ENCODE data around the gene IFRD2. TPM values are rescaled to one million over a fixed set of nuclear protein-coding genes. Genes with fewer than 3 reads are reported as not detected.

IFRD2 gene
- total and polyA plus RNA-seq, 2 experiments from 2014 or later: 80.8 to 91.5 TPM

DNA sequence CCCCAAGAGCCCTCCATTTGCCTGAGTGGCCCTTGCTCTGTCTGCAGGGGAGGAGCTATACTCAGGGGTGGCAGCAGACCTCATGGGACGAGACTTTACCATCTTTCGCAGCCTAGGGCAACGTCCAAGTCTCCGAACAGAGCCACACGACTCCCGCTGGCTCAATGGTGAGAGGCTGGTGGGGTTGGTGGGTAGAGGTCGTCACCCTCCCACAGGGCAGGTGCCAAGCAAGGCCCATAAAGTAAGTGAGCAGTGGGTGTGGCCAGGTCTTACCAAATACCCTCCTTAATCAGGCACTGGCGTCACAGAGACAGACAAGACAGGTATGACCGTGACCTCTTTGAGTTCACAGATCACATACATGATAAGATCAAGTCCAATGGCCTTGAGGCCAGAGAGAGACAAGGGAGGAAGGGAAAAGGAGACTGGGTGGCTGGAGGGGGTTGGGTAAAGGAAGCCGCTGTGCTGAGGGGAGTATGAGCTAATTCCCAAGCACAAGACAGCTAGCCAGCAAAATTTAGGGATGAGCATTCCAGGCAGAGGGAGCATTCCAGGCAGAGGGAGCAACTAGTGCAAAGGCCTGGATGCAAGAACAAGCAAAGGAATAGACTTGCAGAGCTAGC is 20.8 kb downstream of the IFRD2 start (continued):
- TF ChIP-seq, protein P1, sequence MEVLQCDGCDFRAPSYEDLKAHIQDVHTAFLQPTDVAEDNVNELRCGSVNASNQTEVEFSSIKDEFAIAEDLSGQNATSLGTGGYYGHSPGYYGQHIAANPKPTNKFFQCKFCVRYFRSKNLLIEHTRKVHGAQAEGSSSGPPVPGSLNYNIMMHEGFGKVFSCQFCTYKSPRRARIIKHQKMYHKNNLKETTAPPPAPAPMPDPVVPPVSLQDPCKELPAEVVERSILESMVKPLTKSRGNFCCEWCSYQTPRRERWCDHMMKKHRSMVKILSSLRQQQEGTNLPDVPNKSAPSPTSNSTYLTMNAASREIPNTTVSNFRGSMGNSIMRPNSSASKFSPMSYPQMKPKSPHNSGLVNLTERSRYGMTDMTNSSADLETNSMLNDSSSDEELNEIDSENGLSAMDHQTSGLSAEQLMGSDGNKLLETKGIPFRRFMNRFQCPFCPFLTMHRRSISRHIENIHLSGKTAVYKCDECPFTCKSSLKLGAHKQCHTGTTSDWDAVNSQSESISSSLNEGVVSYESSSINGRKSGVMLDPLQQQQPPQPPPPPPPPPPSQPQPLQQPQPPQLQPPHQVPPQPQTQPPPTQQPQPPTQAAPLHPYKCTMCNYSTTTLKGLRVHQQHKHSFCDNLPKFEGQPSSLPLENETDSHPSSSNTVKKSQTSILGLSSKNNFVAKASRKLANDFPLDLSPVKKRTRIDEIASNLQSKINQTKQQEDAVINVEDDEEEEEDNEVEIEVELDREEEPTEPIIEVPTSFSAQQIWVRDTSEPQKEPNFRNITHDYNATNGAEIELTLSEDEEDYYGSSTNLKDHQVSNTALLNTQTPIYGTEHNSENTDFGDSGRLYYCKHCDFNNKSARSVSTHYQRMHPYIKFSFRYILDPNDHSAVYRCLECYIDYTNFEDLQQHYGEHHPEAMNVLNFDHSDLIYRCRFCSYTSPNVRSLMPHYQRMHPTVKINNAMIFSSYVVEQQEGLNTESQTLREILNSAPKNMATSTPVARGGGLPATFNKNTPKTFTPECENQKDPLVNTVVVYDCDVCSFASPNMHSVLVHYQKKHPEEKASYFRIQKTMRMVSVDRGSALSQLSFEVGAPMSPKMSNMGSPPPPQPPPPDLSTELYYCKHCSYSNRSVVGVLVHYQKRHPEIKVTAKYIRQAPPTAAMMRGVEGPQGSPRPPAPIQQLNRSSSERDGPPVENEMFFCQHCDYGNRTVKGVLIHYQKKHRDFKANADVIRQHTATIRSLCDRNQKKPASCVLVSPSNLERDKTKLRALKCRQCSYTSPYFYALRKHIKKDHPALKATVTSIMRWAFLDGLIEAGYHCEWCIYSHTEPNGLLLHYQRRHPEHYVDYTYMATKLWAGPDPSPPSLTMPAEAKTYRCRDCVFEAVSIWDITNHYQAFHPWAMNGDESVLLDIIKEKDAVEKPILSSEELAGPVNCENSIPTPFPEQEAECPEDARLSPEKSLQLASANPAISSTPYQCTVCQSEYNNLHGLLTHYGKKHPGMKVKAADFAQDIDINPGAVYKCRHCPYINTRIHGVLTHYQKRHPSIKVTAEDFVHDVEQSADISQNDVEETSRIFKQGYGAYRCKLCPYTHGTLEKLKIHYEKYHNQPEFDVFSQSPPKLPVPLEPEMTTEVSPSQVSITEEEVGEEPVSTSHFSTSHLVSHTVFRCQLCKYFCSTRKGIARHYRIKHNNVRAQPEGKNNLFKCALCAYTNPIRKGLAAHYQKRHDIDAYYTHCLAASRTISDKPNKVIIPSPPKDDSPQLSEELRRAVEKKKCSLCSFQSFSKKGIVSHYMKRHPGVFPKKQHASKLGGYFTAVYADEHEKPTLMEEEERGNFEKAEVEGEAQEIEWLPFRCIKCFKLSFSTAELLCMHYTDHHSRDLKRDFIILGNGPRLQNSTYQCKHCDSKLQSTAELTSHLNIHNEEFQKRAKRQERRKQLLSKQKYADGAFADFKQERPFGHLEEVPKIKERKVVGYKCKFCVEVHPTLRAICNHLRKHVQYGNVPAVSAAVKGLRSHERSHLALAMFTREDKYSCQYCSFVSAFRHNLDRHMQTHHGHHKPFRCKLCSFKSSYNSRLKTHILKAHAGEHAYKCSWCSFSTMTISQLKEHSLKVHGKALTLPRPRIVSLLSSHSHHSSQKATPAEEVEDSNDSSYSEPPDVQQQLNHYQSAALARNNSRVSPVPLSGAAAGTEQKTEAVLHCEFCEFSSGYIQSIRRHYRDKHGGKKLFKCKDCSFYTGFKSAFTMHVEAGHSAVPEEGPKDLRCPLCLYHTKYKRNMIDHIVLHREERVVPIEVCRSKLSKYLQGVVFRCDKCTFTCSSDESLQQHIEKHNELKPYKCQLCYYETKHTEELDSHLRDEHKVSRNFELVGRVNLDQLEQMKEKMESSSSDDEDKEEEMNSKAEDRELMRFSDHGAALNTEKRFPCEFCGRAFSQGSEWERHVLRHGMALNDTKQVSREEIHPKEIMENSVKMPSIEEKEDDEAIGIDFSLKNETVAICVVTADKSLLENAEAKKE (CRISPR knock-in tag; IDR thresholded peaks at IDR 0.05): no peak
- TF ChIP-seq EZH2 (IDR thresholded peaks at IDR 0.05; ENCODE audit: low read depth, unreplicated experiment): no peak
- no peak for TF ChIP-seq EZH2phosphoT487 (IDR thresholded peaks at IDR 0.05; ENCODE audit: unreplicated experiment)
- TF ChIP-seq, protein P2, sequence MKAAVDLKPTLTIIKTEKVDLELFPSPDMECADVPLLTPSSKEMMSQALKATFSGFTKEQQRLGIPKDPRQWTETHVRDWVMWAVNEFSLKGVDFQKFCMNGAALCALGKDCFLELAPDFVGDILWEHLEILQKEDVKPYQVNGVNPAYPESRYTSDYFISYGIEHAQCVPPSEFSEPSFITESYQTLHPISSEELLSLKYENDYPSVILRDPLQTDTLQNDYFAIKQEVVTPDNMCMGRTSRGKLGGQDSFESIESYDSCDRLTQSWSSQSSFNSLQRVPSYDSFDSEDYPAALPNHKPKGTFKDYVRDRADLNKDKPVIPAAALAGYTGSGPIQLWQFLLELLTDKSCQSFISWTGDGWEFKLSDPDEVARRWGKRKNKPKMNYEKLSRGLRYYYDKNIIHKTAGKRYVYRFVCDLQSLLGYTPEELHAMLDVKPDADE (IDR thresholded peaks at IDR 0.05): no peak
- no peak for TF ChIP-seq ZNF114 (CRISPR knock-in tag; IDR thresholded peaks at IDR 0.05)

DNA sequence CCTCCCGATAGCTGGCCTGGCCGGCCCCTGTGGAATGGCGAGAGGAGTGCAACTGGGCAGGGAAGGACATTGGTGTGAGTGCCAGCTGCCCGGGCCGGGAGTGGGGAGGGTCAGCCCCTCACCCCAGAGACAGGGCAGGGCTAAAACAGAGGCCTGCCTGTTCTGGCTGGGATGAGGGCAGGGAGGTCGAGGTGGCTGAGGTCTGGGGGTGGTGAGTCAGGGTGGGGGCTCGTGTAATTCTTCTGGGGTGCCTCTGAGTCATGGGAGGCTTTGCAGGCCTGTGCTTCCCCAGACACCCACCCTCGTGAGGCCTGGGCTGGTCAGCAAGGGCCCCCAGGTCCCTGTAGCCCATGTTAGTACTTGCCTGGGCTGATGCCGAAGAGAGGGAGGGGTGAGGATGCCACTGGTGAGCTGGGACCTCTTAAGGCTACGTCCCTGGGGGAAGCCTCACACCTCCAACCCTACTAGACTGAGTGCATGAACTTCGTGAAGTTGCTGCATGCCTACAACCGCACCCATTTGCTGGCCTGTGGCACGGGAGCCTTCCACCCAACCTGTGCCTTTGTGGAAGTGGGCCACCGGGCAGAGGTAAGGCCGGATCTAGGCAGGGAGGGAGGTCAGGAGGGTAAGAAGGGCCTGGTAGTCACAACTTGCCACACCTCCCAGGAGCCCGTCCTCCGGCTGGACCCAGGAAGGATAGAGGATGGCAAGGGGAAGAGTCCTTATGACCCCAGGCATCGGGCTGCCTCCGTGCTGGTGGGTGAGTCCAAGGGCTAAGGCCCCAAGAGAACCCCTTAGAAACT is 21.6 kb downstream of the IFRD2 start:
- H4K20me1 ChIP-seq (replicated peaks; ENCODE audit: insufficient read depth): no peaks in the 10 kb centered on the region
- H3F3A ChIP-seq (replicated peaks; ENCODE audit: low read depth): 0 out of 2 replicates have a peak, but pooled peaks cover 4% of the 10 kb centered on the region
- H3K27ac ChIP-seq (ENCODE audit: low read depth): no peak overlapping the region
- peaks cover 27% of the 10 kb centered on the region for H3K27me3 ChIP-seq (ENCODE audit: insufficient read depth)
- Mint-ChIP-seq H3K4me3 (no peak overlapping the region), H3K9me3 (no peaks in the 10 kb centered on the region), H3K27ac (no peak overlapping the region), H3K27me3 (ENCODE audit: insufficient read depth, low read depth, poor library complexity) (peaks cover 41% of the 10 kb centered on the region), H3K36me3 (ENCODE audit: low read depth) (no peaks in the 10 kb centered on the region), H3K4me1 (peaks cover 60% of the 10 kb centered on the region)
- ATAC-seq (no peak), DNase-seq (ENCODE audit: low spot score) (no peak)
- no peaks in the 10 kb centered on the region for H3K9me2 ChIP-seq (ENCODE audit: insufficient read depth)
- peaks cover 38% of the 10 kb centered on the region for H3K4me1 ChIP-seq (ENCODE audit: insufficient read depth)
- no peaks in the 10 kb centered on the region for H3K79me2 ChIP-seq (replicated peaks; ENCODE audit: insufficient read depth)
- no peak overlapping the region for H3K4me3 ChIP-seq
- H3K4me2 ChIP-seq: no peak overlapping the region
- H2AFZ ChIP-seq: no peak overlapping the region
- H3K36me3 ChIP-seq (ENCODE audit: insufficient read depth): no peaks in the 10 kb centered on the region
- TF ChIP-seq, protein P1 (CRISPR knock-in tag; IDR thresholded peaks at IDR 0.05): no peak

Measured in GM23338 (cell line).